ENCODE data around the gene RASEF. TPM values are rescaled to one million over a fixed set of nuclear protein-coding genes. Genes with fewer than 3 reads are reported as not detected.

RASEF gene
- total and polyA plus RNA-seq, 2 donors (not counting 3 experiments of a cell fraction or from before 2014, with no cell fraction given): 0.11 TPM; not detected in 1

DNA sequence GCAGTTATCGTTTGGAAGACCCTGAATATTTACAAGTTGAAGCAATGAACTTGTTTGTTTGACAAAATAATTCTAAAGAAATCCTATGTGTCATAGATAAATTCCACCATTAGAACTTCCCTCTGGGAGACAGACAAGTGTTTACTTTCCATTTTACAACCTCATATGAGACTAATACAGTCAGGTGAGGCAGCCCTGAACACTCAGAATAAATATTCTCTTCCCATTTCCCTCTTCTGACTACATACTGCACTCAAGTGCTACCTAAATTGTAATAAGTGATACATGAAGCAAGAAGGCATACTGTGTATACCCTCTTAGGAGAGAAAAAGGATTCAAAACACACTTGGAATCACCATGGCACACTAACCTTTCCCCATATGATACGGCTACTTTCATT, 6.8 kb downstream of the RASEF start:
- intact Hi-C loops (cut with micrococcal nuclease): no loop called here
- no peak overlapping the region for H3K4me3 ChIP-seq (replicated peaks in 1 of 3; ENCODE audit: insufficient read depth in 1 of 3, low read depth in 1 of 3, low read length in 3 of 3)
- CTCF ChIA-PET: no interaction called here
- H3K9me3 ChIP-seq (replicated peaks; ENCODE audit: control insufficient read depth, insufficient read depth, low read length): no peaks in the 10 kb centered on the region
- no peaks in the 10 kb centered on the region for H3K9me1 ChIP-seq (replicated peaks; ENCODE audit: control insufficient read depth, extremely low read depth, insufficient read depth, low read length)
- dilution Hi-C loops (cut with MboI; ENCODE audit: extremely low pct_ligation_motif_present, low sequenced_read_pairs): no loop called here
- no peak overlapping the region for H3K9ac ChIP-seq (replicated peaks; ENCODE audit: extremely low read depth, insufficient read depth, low read length)
- no peak overlapping the region for H2AFZ ChIP-seq (ENCODE audit: low read depth, low read length)
- no peak overlapping the region for H3K4me2 ChIP-seq (ENCODE audit: insufficient read depth, low read length)
- DNase-seq (ENCODE audit: low read depth, low spot score) (no peak), FAIRE-seq (no peak)
- TF ChIP-seq GATA2 (IDR thresholded peaks at IDR 0.05; ENCODE audit: insufficient read depth, insufficient read length, low read depth, low read length) (no peak), JUN (IDR thresholded peaks at IDR 0.05; ENCODE audit: borderline replicate concordance, insufficient read depth, insufficient read length, low read depth) (no peak), FOS (IDR thresholded peaks at IDR 0.05; ENCODE audit: borderline replicate concordance, insufficient read depth, low read length) (no peak), POLR2AphosphoS5 (IDR thresholded peaks at IDR 0.05; ENCODE audit: insufficient read depth, low read depth, low read length) (no peak), MYC (IDR thresholded peaks at IDR 0.05; ENCODE audit: low read depth, low read length) (no peak), EZH2 (IDR thresholded peaks at IDR 0.05; ENCODE audit: borderline replicate concordance, low read depth, low read length, severe bottlenecking) (no peak), POLR2A (IDR thresholded peaks at IDR 0.05; ENCODE audit: low read depth, low read length) (no peak)
- TF ChIP-seq, protein P1, sequence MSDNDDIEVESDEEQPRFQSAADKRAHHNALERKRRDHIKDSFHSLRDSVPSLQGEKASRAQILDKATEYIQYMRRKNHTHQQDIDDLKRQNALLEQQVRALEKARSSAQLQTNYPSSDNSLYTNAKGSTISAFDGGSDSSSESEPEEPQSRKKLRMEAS (IDR thresholded peaks at IDR 0.05; ENCODE audit: insufficient read depth, insufficient read length): no peak
- TF ChIP-seq, protein P2, sequence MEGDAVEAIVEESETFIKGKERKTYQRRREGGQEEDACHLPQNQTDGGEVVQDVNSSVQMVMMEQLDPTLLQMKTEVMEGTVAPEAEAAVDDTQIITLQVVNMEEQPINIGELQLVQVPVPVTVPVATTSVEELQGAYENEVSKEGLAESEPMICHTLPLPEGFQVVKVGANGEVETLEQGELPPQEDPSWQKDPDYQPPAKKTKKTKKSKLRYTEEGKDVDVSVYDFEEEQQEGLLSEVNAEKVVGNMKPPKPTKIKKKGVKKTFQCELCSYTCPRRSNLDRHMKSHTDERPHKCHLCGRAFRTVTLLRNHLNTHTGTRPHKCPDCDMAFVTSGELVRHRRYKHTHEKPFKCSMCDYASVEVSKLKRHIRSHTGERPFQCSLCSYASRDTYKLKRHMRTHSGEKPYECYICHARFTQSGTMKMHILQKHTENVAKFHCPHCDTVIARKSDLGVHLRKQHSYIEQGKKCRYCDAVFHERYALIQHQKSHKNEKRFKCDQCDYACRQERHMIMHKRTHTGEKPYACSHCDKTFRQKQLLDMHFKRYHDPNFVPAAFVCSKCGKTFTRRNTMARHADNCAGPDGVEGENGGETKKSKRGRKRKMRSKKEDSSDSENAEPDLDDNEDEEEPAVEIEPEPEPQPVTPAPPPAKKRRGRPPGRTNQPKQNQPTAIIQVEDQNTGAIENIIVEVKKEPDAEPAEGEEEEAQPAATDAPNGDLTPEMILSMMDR (IDR thresholded peaks at IDR 0.05; ENCODE audit: extremely low read depth in 1 of 2, insufficient read depth in 1 of 2, low read depth in 1 of 2, low read length in 2 of 2): no peak
- peaks cover 1 to 4% of the 10 kb centered on the region in 2 experiments for H3K27me3 ChIP-seq (ENCODE audit: control insufficient read depth in 2 of 2, insufficient read depth in 2 of 2, low read length in 2 of 2)
- no peaks in the 10 kb centered on the region for H4K20me1 ChIP-seq (replicated peaks; ENCODE audit: control insufficient read depth, extremely low read depth, insufficient read depth, low read length)
- H3K79me2 ChIP-seq (ENCODE audit: control insufficient read depth, insufficient read depth, low read length): no peaks in the 10 kb centered on the region
- H3K36me3 ChIP-seq (ENCODE audit: control insufficient read depth in 2 of 2, extremely low read depth in 1 of 2, insufficient read depth in 2 of 2, low read length in 2 of 2): no peaks in the 10 kb centered on the region
- no peaks in the 10 kb centered on the region for H3K4me1 ChIP-seq (ENCODE audit: control insufficient read depth, extremely low read depth, insufficient read depth, low read length)
- POLR2A ChIA-PET: no interaction called here
- no peak overlapping the region for H3K27ac ChIP-seq (ENCODE audit: insufficient read depth, low read depth, low read length)
- BruUV-seq (replicated peaks): no TSS peak
